Ascending aorta (tissue), 2 donors: ENCODE results near the gene MCCC1. TPM values are rescaled to one million over a fixed set of nuclear protein-coding genes. Genes with fewer than 3 reads are reported as not detected.

Experiments used
- DNase-seq, 2 donors: peaks; one replicate each; pipeline ENCODE4 v3.0.0-alpha.2; 2019; ENCODE audit warnings: low spot score in 2 of 2
- H3K27ac ChIP-seq, 2 donors: fragments of 200-600 bp; sonication (generic); one replicate each; pipeline ENCODE4 v1.5.1; 2016 to 2017; ENCODE audit warnings: mild to moderate bottlenecking in 1 of 2
- H3K27me3 ChIP-seq: fragments of 200-600 bp; sonication (generic); one replicate; pipeline ENCODE4 v1.5.1; 2017
- H3K36me3 ChIP-seq, 2 donors: fragments of 200-600 bp; sonication (generic); one replicate each; pipeline ENCODE4 v1.5.1; 2016
- H3K4me1 ChIP-seq, 2 donors: fragments of 200-600 bp; sonication (generic); one replicate each; pipeline ENCODE4 v1.5.1; 2016 to 2017; ENCODE audit warnings: mild to moderate bottlenecking in 1 of 2
- H3K4me3 ChIP-seq, 2 donors: fragments of 200-600 bp; sonication (generic); one replicate each; pipeline ENCODE4 v1.5.1; 2016 to 2017; ENCODE audit warnings: mild to moderate bottlenecking in 1 of 2
- H3K9me3 ChIP-seq, 2 donors: fragments of 200-600 bp; sonication (generic); one replicate each; pipeline ENCODE4 v1.5.1; 2016
- intact Hi-C: fragments of 100-400 bp; cut with DNase I; formaldehyde crosslinking; loops from one replicate; pipeline ENCODE4 v1.15.1; 2023
- total RNA-seq: library from RNA; depleted of rRNA; stranded (reverse); fragments of >200 nt; gene quantifications from one replicate; pipeline ENCODE4 v1.1.0, GENCODE V29; 2016
- TF ChIP-seq, protein P1 (sequence below), 3 experiments: fragments of 200-600 bp in 2 of 3; fragments of 450-650 bp in 1 of 3; sonication (generic) in 2 of 3; IDR thresholded peaks; one replicate each; pipeline ENCODE4 v1.5.1; 2016 to 2019; ENCODE audit warnings: antibody characterized with exemption in 3 of 3, mild to moderate bottlenecking in 1 of 3, moderate library complexity in 1 of 3

Gene MCCC1
- total RNA-seq, 1 donor from 2014 or later, result 10.3 TPM

DNA sequence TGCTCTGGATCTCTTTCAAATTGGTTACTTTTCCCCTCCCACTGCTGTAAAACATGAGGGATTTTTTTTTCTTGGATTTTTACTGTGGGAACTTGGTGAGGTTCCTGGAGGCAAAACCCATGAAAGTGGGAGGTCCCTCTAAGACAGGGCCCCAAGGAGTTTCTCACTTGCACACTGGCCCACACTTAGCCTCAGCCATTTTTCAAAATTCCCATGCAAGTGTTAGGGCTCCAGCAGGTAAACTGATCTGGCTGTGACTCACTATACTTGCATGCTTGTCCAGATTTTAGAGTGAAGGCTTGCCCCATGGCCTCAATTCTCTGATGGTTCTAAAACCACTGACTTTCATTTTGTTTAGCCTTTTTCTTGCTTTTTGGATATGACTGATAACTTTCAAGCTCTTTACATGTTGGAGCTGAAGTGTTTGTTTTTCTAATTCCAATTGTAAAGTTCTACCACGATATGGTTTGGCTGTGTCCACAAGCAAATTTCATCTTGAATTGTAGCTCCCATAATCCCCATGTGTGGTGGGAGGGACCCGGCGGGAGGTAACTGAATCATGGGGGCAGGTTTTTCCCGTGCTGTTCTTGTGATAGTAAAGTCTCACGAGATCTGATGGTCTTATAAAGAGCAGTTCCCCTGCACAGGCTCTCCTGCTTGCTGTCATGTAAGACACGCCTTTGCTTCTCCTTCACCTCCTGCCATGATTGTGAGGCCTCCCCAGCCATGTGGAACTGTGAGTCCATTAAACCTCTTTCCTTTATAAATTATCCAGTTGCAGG is 37.7 kb downstream of the MCCC1 start:
- intact Hi-C loops, result no loop called here
- no peak overlapping the region for H3K4me3 ChIP-seq
- no peaks in the 10 kb centered on the region for H3K4me1 ChIP-seq
- peaks cover 16 to 18% of the 10 kb centered on the region in 2 donors for H3K36me3 ChIP-seq
- H3K27ac ChIP-seq, result no peak overlapping the region
- no peaks in the 10 kb centered on the region for H3K27me3 ChIP-seq
- H3K9me3 ChIP-seq, result no peaks in the 10 kb centered on the region
- no peak for DNase-seq
- TF ChIP-seq, protein P1, sequence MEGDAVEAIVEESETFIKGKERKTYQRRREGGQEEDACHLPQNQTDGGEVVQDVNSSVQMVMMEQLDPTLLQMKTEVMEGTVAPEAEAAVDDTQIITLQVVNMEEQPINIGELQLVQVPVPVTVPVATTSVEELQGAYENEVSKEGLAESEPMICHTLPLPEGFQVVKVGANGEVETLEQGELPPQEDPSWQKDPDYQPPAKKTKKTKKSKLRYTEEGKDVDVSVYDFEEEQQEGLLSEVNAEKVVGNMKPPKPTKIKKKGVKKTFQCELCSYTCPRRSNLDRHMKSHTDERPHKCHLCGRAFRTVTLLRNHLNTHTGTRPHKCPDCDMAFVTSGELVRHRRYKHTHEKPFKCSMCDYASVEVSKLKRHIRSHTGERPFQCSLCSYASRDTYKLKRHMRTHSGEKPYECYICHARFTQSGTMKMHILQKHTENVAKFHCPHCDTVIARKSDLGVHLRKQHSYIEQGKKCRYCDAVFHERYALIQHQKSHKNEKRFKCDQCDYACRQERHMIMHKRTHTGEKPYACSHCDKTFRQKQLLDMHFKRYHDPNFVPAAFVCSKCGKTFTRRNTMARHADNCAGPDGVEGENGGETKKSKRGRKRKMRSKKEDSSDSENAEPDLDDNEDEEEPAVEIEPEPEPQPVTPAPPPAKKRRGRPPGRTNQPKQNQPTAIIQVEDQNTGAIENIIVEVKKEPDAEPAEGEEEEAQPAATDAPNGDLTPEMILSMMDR (IDR thresholded peaks at IDR 0.05), result no peak

- H3K9me3 ChIP-seq, result no peaks in the 10 kb centered on the region
- no peak overlapping the region for H3K4me3 ChIP-seq
- no peak for DNase-seq
- no peaks in the 10 kb centered on the region for H3K4me1 ChIP-seq
- peaks cover 9 to 31% of the 10 kb centered on the region in 2 donors for H3K36me3 ChIP-seq
- no peaks in the 10 kb centered on the region for H3K27me3 ChIP-seq
- no peak overlapping the region for H3K27ac ChIP-seq
- intact Hi-C loops, result no loop called here
- TF ChIP-seq, protein P1 (IDR thresholded peaks at IDR 0.05), result no peak
Observed at GRCh38 chr3:183058351-183058750, 40.9 kb downstream of the MCCC1 start.

DNA sequence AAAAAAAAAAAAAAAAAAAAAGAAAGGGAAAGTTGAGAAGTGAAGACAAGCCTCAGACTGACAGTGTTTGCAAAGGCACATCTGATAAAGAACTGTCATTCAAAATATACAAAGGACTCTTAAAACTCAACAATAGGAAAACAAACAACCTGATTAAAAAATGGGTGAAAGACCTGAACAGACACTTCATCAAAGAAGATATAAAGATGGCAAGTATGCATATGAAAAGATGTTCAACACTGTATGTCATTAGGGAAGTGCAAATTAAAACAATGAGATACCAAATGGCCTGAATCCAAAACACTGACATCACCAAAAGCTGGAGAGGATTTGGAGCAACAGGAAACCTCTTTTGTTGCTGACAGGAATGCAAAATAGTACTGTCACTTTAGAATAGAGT is 48.6 kb downstream of the MCCC1 start:
- TF ChIP-seq, protein P1 (IDR thresholded peaks at IDR 0.05), result no peak
- no peak for DNase-seq
- Histone ChIP-seq H3K9me3 (no peaks in the 10 kb centered on the region), H3K27me3 (no peaks in the 10 kb centered on the region), H3K4me3 (no peak overlapping the region), H3K27ac (no peak overlapping the region), H3K36me3 (peaks cover 30 to 60% of the 10 kb centered on the region in 2 donors), H3K4me1 (no peaks in the 10 kb centered on the region)
- intact Hi-C loops, result no loop called here

DNA sequence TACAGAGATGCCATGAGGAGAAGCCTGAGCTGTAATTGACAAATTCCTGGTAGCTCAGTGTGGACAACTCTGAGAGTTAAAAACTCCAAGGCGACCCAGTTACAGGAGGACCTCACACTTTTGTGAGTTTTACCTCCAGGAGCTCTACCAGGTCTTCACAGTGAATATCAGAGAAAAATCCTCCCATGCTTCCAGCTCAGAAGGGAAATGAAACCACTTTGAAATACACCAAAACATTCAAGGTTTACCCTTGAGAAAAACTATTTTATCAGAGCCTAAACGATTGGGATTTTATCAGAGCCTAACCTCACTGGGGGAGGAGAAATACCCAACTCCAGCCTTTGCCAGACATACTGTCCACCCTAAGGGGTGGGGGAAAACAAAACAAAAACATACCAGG is 52.4 kb downstream of the MCCC1 start:
- TF ChIP-seq, protein P1 (IDR thresholded peaks at IDR 0.05), result no peak
- Histone ChIP-seq H3K36me3 (peaks cover 47 to 60% of the 10 kb centered on the region in 2 donors), H3K27ac (no peak overlapping the region)

GRCh38 chr3:183044547-183045229 is 54.6 kb downstream of the MCCC1 start:
- TF ChIP-seq, protein P1 (IDR thresholded peaks at IDR 0.05), result no peak
- no peak for DNase-seq
- Histone ChIP-seq H3K27me3 (no peaks in the 10 kb centered on the region), H3K27ac (no peak overlapping the region), H3K4me3 (no peak overlapping the region), H3K4me1 (no peaks in the 10 kb centered on the region), H3K36me3 (peaks cover 32 to 43% of the 10 kb centered on the region in 2 donors), H3K9me3 (no peaks in the 10 kb centered on the region)
- intact Hi-C loops, result no loop called here

More for the DNA sequence above, 52.4 kb downstream of the MCCC1 start:
- H3K9me3 ChIP-seq, result no peaks in the 10 kb centered on the region
- intact Hi-C loops, result no loop called here
- no peaks in the 10 kb centered on the region for H3K4me1 ChIP-seq
- H3K4me3 ChIP-seq, result no peak overlapping the region
- no peaks in the 10 kb centered on the region for H3K27me3 ChIP-seq
- DNase-seq, result no peak
